Measurements from ENCODE around the gene PGLYRP3.
A peak's percentile ranks its signal among the peaks of the same experiment; 100 is the strongest.

PGLYRP3 gene

DNA sequence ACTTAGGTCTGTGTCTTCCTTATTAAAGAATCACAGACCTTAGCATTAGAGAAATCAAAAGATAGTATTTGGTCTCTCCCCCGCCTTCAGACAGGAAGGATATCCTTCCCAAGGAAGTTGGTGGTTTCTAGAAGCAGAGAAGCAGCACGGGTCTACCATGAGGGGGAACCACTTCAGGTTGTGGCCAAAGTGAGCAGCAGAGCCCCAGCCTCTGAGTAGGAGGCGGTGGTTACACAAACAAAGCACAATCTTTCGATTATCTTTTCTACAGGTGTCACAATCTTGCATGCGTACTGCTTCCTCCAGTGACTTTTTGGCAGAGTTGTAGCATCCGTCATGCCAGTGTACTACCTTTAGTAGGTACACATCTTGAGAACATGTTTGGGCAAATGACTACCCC, 27.1 kb upstream of the PGLYRP3 start:
- TF ChIP-seq, protein P1, sequence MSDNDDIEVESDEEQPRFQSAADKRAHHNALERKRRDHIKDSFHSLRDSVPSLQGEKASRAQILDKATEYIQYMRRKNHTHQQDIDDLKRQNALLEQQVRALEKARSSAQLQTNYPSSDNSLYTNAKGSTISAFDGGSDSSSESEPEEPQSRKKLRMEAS (IDR thresholded peaks at IDR 0.05; ENCODE audit: low read depth, low read length), result no peak
- TF ChIP-seq POLR2A (IDR thresholded peaks at IDR 0.05; ENCODE audit: extremely low read depth, insufficient read length) (no peak), MYC (IDR thresholded peaks at IDR 0.05; ENCODE audit: low read depth, low read length) (no peak)
- TF ChIP-seq, protein P2, sequence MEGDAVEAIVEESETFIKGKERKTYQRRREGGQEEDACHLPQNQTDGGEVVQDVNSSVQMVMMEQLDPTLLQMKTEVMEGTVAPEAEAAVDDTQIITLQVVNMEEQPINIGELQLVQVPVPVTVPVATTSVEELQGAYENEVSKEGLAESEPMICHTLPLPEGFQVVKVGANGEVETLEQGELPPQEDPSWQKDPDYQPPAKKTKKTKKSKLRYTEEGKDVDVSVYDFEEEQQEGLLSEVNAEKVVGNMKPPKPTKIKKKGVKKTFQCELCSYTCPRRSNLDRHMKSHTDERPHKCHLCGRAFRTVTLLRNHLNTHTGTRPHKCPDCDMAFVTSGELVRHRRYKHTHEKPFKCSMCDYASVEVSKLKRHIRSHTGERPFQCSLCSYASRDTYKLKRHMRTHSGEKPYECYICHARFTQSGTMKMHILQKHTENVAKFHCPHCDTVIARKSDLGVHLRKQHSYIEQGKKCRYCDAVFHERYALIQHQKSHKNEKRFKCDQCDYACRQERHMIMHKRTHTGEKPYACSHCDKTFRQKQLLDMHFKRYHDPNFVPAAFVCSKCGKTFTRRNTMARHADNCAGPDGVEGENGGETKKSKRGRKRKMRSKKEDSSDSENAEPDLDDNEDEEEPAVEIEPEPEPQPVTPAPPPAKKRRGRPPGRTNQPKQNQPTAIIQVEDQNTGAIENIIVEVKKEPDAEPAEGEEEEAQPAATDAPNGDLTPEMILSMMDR (IDR thresholded peaks at IDR 0.05; ENCODE audit: low read depth, low read length), result no peak
- DNase-seq (ENCODE audit: low read depth), result peak; percentile 38
- no peak overlapping the region for H3K4me3 ChIP-seq (ENCODE audit: low read depth, low read length)

DNA sequence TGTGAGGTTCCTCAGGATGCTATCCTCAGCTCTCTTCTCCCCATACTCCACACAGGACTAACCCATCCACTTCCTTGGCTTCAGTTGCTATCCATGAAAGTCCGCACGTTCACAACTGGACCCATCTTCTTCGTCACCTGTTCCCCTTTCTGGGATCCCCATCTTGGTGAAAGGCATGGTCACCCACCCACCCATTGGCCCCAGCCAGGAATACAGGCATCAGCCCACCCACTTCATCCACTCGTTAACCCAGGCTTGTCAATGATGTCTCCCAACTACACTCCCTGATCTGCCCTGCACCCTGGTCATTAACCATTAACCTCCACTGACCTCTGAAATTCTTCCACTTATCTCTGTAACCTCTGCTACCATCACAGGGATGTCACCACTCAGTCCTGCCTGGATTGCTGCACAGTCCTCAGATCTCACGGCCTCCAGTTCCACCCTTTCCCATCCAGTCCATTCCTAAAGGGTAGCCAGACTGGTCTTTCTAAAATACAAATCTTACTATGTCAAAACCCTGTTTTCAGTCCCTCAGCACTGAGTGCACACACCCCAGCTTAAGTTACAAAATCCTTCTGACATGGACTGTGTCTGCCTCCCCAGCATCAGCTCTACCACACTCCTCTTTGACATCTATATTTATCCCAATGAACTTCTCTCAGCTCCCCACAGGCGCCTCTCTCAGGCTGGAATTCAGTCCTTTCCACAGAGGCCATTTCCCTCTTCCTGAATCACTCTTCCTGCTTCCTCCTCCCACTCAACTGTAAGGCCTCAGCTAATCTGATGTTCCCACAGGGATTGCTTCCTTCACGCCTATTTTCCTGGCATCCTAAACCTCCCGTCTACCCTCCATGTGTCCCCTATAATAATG, 25.5 kb upstream of the PGLYRP3 start:
- H3K4me3 ChIP-seq (ENCODE audit: low read depth, low read length), result no peak overlapping the region
- DNase-seq (ENCODE audit: low read depth), result no peak
- no peak for TF ChIP-seq MYC (IDR thresholded peaks at IDR 0.05; ENCODE audit: low read depth, low read length)
- no peak for TF ChIP-seq POLR2A (IDR thresholded peaks at IDR 0.05; ENCODE audit: extremely low read depth, insufficient read length)
- TF ChIP-seq, protein P1 (IDR thresholded peaks at IDR 0.05; ENCODE audit: low read depth, low read length), result no peak
- TF ChIP-seq, protein P2 (IDR thresholded peaks at IDR 0.05; ENCODE audit: low read depth, low read length), result no peak

DNA sequence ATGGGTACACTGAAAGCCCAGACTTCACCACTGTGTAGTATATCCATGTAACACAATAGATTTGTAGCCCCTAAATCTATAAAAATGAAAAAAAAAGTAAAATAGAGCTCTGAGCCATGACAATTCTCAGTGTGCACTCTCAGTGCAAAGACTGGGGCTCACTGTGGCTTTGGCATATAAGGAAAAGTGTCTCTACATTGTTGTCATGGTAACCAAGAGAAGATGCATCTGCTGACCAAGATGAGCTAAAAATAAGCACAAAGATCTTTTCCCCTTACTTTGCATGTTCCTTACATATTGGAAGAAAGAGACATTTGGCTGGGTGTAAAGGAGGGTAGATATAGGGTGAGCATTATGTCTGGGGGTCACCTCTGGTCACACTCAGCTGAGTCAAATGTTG, 23.9 kb upstream of the PGLYRP3 start:
- TF ChIP-seq, protein P1 (IDR thresholded peaks at IDR 0.05; ENCODE audit: low read depth, low read length), result no peak
- TF ChIP-seq POLR2A (IDR thresholded peaks at IDR 0.05; ENCODE audit: extremely low read depth, insufficient read length), result no peak
- TF ChIP-seq MYC (IDR thresholded peaks at IDR 0.05; ENCODE audit: low read depth, low read length), result no peak
- TF ChIP-seq, protein P2 (IDR thresholded peaks at IDR 0.05; ENCODE audit: low read depth, low read length), result no peak
- DNase-seq (ENCODE audit: low read depth), result no peak
- H3K4me3 ChIP-seq (ENCODE audit: low read depth, low read length), result no peak overlapping the region

DNA sequence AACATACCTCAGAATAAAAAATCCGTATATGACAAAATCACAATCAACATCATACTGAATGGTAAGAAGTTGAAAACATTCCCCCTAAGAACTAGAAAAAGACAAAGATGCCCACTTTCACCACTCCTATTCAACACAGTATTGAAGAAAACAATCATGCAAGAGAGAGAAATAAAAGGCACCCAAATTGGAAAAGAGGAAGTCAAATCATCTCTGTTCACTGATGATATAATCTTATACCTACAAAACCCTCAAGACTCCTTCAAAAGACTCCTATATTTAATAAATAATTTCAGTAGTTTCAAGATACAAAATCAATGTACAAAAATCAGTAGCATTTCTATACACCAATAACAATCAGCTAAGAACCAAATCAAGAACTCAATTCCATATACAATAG, 21.1 kb upstream of the PGLYRP3 start:
- no peak for DNase-seq (ENCODE audit: low read depth)
- no peak for TF ChIP-seq MYC (IDR thresholded peaks at IDR 0.05; ENCODE audit: low read depth, low read length)
- TF ChIP-seq, protein P1 (IDR thresholded peaks at IDR 0.05; ENCODE audit: low read depth, low read length), result no peak
- TF ChIP-seq, protein P2 (IDR thresholded peaks at IDR 0.05; ENCODE audit: low read depth, low read length), result no peak
- no peak for TF ChIP-seq POLR2A (IDR thresholded peaks at IDR 0.05; ENCODE audit: extremely low read depth, insufficient read length)
- H3K4me3 ChIP-seq (ENCODE audit: low read depth, low read length), result no peak overlapping the region

DNA sequence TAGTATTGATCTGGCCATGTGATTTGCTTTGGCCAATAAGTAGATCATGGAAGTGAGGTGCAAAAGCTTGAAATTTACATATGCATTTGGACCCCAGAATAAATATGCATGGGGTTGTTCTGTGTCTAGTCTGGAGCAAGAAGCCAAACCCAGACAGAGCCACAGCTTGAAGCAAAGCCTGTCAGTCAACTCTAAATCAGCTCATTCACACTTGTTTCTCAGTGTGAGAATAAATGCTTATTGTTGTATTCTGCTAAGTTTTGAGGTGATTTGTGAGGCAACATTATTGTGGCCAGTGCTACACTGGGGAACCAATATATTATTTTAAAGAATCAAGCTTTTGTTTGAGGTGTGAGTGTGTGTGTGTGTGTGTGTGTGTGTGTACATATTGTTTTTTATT, 12.2 kb upstream of the PGLYRP3 start:
- no peak overlapping the region for H3K4me3 ChIP-seq (ENCODE audit: low read depth, low read length)
- no peak for DNase-seq (ENCODE audit: low read depth)
- TF ChIP-seq, protein P2 (IDR thresholded peaks at IDR 0.05; ENCODE audit: low read depth, low read length), result no peak
- TF ChIP-seq MYC (IDR thresholded peaks at IDR 0.05; ENCODE audit: low read depth, low read length), result no peak
- no peak for TF ChIP-seq POLR2A (IDR thresholded peaks at IDR 0.05; ENCODE audit: extremely low read depth, insufficient read length)
- TF ChIP-seq, protein P1 (IDR thresholded peaks at IDR 0.05; ENCODE audit: low read depth, low read length), result no peak
